AG04449 (cell line): Measurements from ENCODE around the gene PLEKHB2.
"Not testable (repeated sequence)": the region's sequence is repeated elsewhere in the genome, so short reads cannot be mapped to it uniquely, and the experiment has no call there.

Source experiments
- CTCF ChIA-PET: fragments of 350-600 bp; formaldehyde crosslinking; extraction: SDS; loops from one replicate; lab custom pipeline; 2021; ENCODE audit warnings: antibody characterized with exemption; lab: Yijun Ruan, JAX
- POLR2A ChIA-PET: fragments of 400-600, 350-600 bp; formaldehyde crosslinking; extraction: SDS; loops from one replicate; lab custom pipeline; 2020; ENCODE audit warnings: antibody characterized with exemption, inconsistent platforms; lab: Yijun Ruan, JAX
- DNase-seq: peaks from one replicate; pipeline ENCODE4 v3.0.0-alpha.2; 2010; ENCODE audit warnings: low read depth, low spot score
- H3K4me3 ChIP-seq: 2 replicates; pipeline ENCODE4 v1.5.1; 2011; ENCODE audit warnings: low read depth, mild to moderate bottlenecking, control low read depth, low read length
- TF ChIP-seq, protein P1 (sequence below): IDR thresholded peaks from one replicate; pipeline ENCODE4 v1.5.1; 2011; ENCODE audit warnings: mild to moderate bottlenecking, moderate library complexity, low read length, control low read depth, inconsistent platforms; ENCODE audit not compliant: insufficient read depth; ENCODE audit errors: missing control alignments

PLEKHB2 gene

DNA sequence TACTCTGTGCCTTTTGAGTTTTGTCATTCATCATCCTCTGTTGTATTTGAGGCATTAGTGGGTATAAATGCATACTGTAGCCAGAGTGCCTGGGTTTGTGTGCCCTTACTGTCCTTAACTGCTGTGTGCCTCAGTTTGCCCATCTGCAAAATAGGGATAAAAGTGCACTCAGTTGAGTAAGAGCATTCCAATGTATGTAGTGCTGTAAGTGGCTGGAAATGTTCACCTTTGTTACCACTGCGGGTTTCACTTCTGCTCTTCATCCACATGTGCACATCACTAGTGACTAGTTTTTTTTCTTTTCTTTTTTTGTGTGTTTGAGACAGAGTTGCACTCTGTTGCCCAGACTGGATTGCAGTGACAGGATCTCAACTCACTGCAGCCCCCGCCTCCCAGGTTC, 39.9 kb downstream of the PLEKHB2 start:
- CTCF ChIA-PET: interaction anchor here (1.4 kb wide), 1 partner anchor 9 kb away, joined by 7 read pairs; no protein-coding TSS in a partner anchor
- TF ChIP-seq, protein P1, sequence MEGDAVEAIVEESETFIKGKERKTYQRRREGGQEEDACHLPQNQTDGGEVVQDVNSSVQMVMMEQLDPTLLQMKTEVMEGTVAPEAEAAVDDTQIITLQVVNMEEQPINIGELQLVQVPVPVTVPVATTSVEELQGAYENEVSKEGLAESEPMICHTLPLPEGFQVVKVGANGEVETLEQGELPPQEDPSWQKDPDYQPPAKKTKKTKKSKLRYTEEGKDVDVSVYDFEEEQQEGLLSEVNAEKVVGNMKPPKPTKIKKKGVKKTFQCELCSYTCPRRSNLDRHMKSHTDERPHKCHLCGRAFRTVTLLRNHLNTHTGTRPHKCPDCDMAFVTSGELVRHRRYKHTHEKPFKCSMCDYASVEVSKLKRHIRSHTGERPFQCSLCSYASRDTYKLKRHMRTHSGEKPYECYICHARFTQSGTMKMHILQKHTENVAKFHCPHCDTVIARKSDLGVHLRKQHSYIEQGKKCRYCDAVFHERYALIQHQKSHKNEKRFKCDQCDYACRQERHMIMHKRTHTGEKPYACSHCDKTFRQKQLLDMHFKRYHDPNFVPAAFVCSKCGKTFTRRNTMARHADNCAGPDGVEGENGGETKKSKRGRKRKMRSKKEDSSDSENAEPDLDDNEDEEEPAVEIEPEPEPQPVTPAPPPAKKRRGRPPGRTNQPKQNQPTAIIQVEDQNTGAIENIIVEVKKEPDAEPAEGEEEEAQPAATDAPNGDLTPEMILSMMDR: no peak
- DNase-seq: no peak
- POLR2A ChIA-PET: no interaction called here
- H3K4me3 ChIP-seq: no peak overlapping the region

- no peak for DNase-seq
- TF ChIP-seq, protein P1: no peak
- ChIA-PET CTCF (interaction anchor here (0.8 to 1.0 kb wide), 3 partner anchors 8 to 526 kb away, joined by 3 to 4 read pairs (median 3); no protein-coding TSS in a partner anchor), POLR2A (no interaction called here)
- no peak overlapping the region for H3K4me3 ChIP-seq
These were observed 41.1 kb downstream of the PLEKHB2 start for GRCh38 chr2:131146231-131146630.

DNA sequence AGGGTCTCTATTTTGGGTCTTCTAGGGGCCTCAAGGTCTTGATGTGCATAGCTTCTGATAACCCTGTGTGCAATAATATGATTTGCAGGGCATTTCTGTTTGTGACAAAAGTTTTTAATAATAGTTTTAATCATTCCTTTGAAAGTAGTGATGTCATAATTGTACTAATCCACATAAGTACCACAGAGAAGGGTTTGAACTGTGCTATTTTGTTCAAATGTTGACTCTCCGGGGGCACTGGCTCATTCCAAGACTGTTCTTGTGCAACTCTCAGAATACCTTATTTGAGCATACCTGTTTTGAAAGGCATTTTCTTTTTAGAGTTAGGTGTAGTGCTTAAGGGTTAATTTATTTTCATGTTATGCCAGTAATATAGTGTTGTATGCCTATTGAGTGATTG, 41.6 kb downstream of the PLEKHB2 start:
- no peak for DNase-seq
- TF ChIP-seq, protein P1: no peak
- ChIA-PET CTCF (interaction anchor here (0.8 to 1.0 kb wide), 2 partner anchors 11 to 525 kb away, joined by 3 to 4 read pairs; no protein-coding TSS in a partner anchor), POLR2A (no interaction called here)
- H3K4me3 ChIP-seq: no peak overlapping the region

- no peak for DNase-seq
- ChIA-PET POLR2A (no interaction called here), CTCF (no interaction called here)
These were observed 43.3 kb downstream of the PLEKHB2 start for GRCh38 chr2:131148426-131148825.

DNA sequence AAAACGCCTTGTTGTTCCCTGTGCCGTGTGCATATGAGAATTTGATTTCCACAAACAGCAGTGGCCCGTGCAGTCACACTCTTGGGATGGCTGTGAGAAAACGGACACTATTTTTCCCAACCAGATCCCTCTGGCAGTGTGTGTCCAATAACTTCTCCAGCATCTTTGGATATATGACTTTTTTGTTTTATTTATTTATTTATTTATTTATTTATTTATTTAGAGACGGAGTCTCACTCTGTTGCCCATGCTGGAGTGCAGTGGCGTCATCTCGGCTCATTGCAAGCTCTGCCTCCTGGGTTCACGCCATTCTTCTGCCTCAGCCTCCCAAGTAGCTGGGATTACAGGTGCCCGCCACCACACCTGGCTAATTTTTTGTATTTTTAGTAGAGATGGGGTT, 45.0 kb downstream of the PLEKHB2 start:
- H3K4me3 ChIP-seq, CTCF ChIA-PET, POLR2A ChIA-PET, DNase-seq: not testable (repeated sequence)

More at GRCh38 chr2:131148426-131148825, 43.3 kb downstream of the PLEKHB2 start:
- H3K4me3 ChIP-seq: no peak overlapping the region
- TF ChIP-seq, protein P1: no peak

GRCh38 chr2:131151398-131151797, 46.3 kb downstream of the PLEKHB2 start:
- DNase-seq: no peak
- CTCF ChIA-PET: interaction anchor here (3.8 kb wide), 1 partner anchor 522 kb away, joined by 22 read pairs; no protein-coding TSS in a partner anchor
- POLR2A ChIA-PET: no interaction called here
- no peak overlapping the region for H3K4me3 ChIP-seq
- TF ChIP-seq, protein P1: no peak

DNA sequence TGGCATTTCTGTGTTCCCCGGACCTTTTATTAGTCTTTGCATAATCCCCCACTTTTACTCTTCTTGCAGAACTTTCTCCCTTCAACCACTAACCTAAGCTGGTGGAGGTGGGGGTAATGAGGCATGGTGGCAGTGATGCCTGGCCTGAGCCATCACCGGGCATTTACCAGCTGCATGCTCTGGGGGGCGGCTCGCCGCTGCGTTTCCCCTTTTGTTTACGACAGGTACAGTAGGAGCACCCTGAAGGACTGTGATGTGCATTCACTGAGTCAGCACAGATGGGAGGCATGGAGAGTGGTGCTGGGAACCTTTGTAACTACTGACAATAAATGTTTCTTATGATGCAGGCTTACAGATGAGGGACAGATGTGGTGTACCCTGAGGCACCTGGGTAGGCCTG, 46.9 kb downstream of the PLEKHB2 start:
- no peak overlapping the region for H3K4me3 ChIP-seq
- TF ChIP-seq, protein P1: no peak
- no peak for DNase-seq
- ChIA-PET POLR2A (no interaction called here), CTCF (interaction anchor here (1.5 to 3.8 kb wide), 2 partner anchors 43 to 521 kb away, joined by 3 to 22 read pairs; no protein-coding TSS in a partner anchor)
